H9 (cell line): ENCODE data around the gene LIF. TPM values are rescaled to one million over a fixed set of nuclear protein-coding genes. Genes with fewer than 3 reads are reported as not detected.

Source experiments
- DNase-seq: peaks from one replicate; pipeline ENCODE4 v3.0.0-alpha.2; 2017
- H2AFZ ChIP-seq: one replicate; pipeline ENCODE4 v1.6.1; 2013; ENCODE audit warnings: mild to moderate bottlenecking, low read length, control low read depth, moderate library complexity
- H2AK5ac ChIP-seq: 2 replicates; pipeline ENCODE4 v1.6.1; 2013; ENCODE audit warnings: low read length, control low read depth, mixed read lengths; ENCODE audit not compliant: insufficient read length
- H2BK120ac ChIP-seq: one replicate; pipeline ENCODE4 v1.6.1; 2013; ENCODE audit warnings: low read depth, mild to moderate bottlenecking, low read length, control low read depth, inconsistent platforms; ENCODE audit not compliant: poor library complexity, severe bottlenecking
- H2BK12ac ChIP-seq: 2 replicates; pipeline ENCODE4 v1.6.1; 2013; ENCODE audit warnings: low read length, control low read depth, mixed read lengths, low read depth; ENCODE audit not compliant: insufficient read length
- H2BK15ac ChIP-seq: 2 replicates; pipeline ENCODE4 v1.6.1; 2013; ENCODE audit warnings: low read depth, low read length, control low read depth
- H2BK20ac ChIP-seq: one replicate; pipeline ENCODE4 v1.6.1; 2013; ENCODE audit warnings: low read depth, mild to moderate bottlenecking, low read length, control low read depth, inconsistent platforms; ENCODE audit not compliant: poor library complexity, severe bottlenecking
- H2BK5ac ChIP-seq: 2 replicates; pipeline ENCODE4 v1.6.1; 2013; ENCODE audit warnings: low read length, control low read depth, mixed read lengths; ENCODE audit not compliant: insufficient read length
- H3K14ac ChIP-seq: 2 replicates; pipeline ENCODE4 v1.6.1; 2013; ENCODE audit warnings: low read length, control low read depth; ENCODE audit not compliant: insufficient read depth
- H3K18ac ChIP-seq: 2 replicates; pipeline ENCODE4 v1.6.1; 2013; ENCODE audit warnings: low read depth, mild to moderate bottlenecking, mixed read lengths, low read length, control low read depth; ENCODE audit not compliant: insufficient read length
- H3K23ac ChIP-seq: 2 replicates; pipeline ENCODE4 v1.6.1; 2013; ENCODE audit warnings: low read length, control low read depth, mixed read lengths, low read depth; ENCODE audit not compliant: insufficient read length
- H3K23me2 ChIP-seq: 2 replicates; pipeline ENCODE4 v1.6.1; 2013; ENCODE audit warnings: low read depth, mild to moderate bottlenecking, mixed read lengths, low read length, control low read depth; ENCODE audit not compliant: insufficient read length, poor library complexity, severe bottlenecking
- H3K27ac ChIP-seq: 2 replicates; pipeline ENCODE4 v1.5.1; 2013; ENCODE audit warnings: low read length, control low read depth, mixed read lengths, low read depth; ENCODE audit not compliant: insufficient read length
- H3K27me3 ChIP-seq: 2 replicates; pipeline ENCODE4 v1.6.1; 2013; ENCODE audit warnings: low read length, control low read depth, inconsistent platforms; ENCODE audit not compliant: insufficient read depth
- H3K4ac ChIP-seq: 2 replicates; pipeline ENCODE4 v1.6.1; 2013; ENCODE audit warnings: low read depth, mild to moderate bottlenecking, control low read depth, inconsistent platforms, low read length, moderate library complexity
- H3K4me1 ChIP-seq: 2 replicates; pipeline ENCODE4 v1.6.1; 2013; ENCODE audit warnings: low read length, control low read depth, inconsistent platforms; ENCODE audit not compliant: insufficient read depth
- H3K4me2 ChIP-seq: 2 replicates; pipeline ENCODE4 v1.6.1; 2013; ENCODE audit warnings: low read length, control low read depth, mixed read lengths; ENCODE audit not compliant: insufficient read length, insufficient read depth
- H3K56ac ChIP-seq: 2 replicates; pipeline ENCODE4 v1.6.1; 2013; ENCODE audit warnings: low read depth, mild to moderate bottlenecking, mixed read lengths, low read length, control low read depth; ENCODE audit not compliant: insufficient read length
- H3K79me1 ChIP-seq: 2 replicates; pipeline ENCODE4 v1.6.1; 2013; ENCODE audit warnings: low read depth, mild to moderate bottlenecking, moderate library complexity, low read length, control low read depth, inconsistent platforms; ENCODE audit not compliant: insufficient read depth, poor library complexity, severe bottlenecking
- H3K79me2 ChIP-seq: 2 replicates; pipeline ENCODE4 v1.6.1; 2013; ENCODE audit warnings: low read length, control low read depth, inconsistent platforms; ENCODE audit not compliant: insufficient read depth
- H3K9ac ChIP-seq: 2 replicates; pipeline ENCODE4 v1.6.1; 2013; ENCODE audit warnings: low read length, control low read depth, mixed read lengths; ENCODE audit not compliant: insufficient read length; ENCODE audit errors: extremely low read depth
- H3K9me3 ChIP-seq: one replicate; pipeline ENCODE4 v1.6.1; 2013; ENCODE audit warnings: low read depth, low read length, inconsistent platforms; ENCODE audit not compliant: control insufficient read depth
- H3T11ph ChIP-seq: one replicate; pipeline ENCODE4 v1.6.1; 2013; ENCODE audit warnings: mild to moderate bottlenecking, low read length, control low read depth, inconsistent platforms
- H4K20me1 ChIP-seq: one replicate; pipeline ENCODE4 v1.6.1; 2013; ENCODE audit not compliant: control insufficient read depth, insufficient read length, insufficient read depth
- H4K5ac ChIP-seq: 2 replicates; pipeline ENCODE4 v1.6.1; 2013; ENCODE audit warnings: low read depth, mild to moderate bottlenecking, mixed read lengths, low read length, control low read depth; ENCODE audit not compliant: insufficient read length
- H4K8ac ChIP-seq: replicated peaks from 2 replicates; pipeline ENCODE4 v1.6.1; 2013; ENCODE audit warnings: low read length, control low read depth, mixed read lengths, low read depth; ENCODE audit not compliant: insufficient read length
- H4K91ac ChIP-seq: 2 replicates; pipeline ENCODE4 v1.6.1; 2013; ENCODE audit warnings: low read depth, mild to moderate bottlenecking, moderate library complexity, mixed read lengths, low read length, control low read depth; ENCODE audit not compliant: insufficient read length
- H3K27ac Mint-ChIP-seq, 3 experiments: 2 replicates in 2 of 3; 3 replicates in 1 of 3; pipeline ENCODE4 v1.8.0; 2020 to 2021; ENCODE audit warnings: mixed read lengths in 3 of 3, mild to moderate bottlenecking in 1 of 3, moderate library complexity in 1 of 3
- H3K27me3 Mint-ChIP-seq: 2 replicates; pipeline ENCODE4 v1.8.0; 2021; ENCODE audit warnings: low read depth, mild to moderate bottlenecking, moderate library complexity, mixed read lengths
- H3K36me3 Mint-ChIP-seq, 3 experiments: 2 replicates in 2 of 3; 3 replicates in 1 of 3; pipeline ENCODE4 v1.8.0; 2020 to 2021; ENCODE audit warnings: low read depth in 3 of 3, mixed read lengths in 3 of 3; ENCODE audit not compliant: insufficient read depth in 1 of 3
- H3K4me1 Mint-ChIP-seq, 2 experiments: 2 replicates each; pipeline ENCODE4 v1.8.0; 2020; ENCODE audit warnings: mixed read lengths in 2 of 2
- H3K4me3 Mint-ChIP-seq, 2 experiments: 2 replicates in 1 of 2; 3 replicates in 1 of 2; pipeline ENCODE4 v1.8.0; 2020 to 2021; ENCODE audit warnings: mild to moderate bottlenecking in 2 of 2, mixed read lengths in 2 of 2, moderate library complexity in 1 of 2
- H3K9me3 Mint-ChIP-seq, 2 experiments: 2 replicates in 1 of 2; 3 replicates in 1 of 2; pipeline ENCODE4 v1.8.0; 2020; ENCODE audit warnings: mild to moderate bottlenecking in 2 of 2, mixed read lengths in 2 of 2, moderate library complexity in 1 of 2
- WGBS: extraction: QIAGEN DNeasy Blood & Tissue Kit; methylation state at CpG from one replicate; pipeline ENCODE4 v1.1.7; 2013; ENCODE audit warnings: missing lambda C conversion rate, low lambda C conversion rate, mixed read lengths; ENCODE audit not compliant: insufficient read length; ENCODE audit errors: extremely low coverage; 5-methylcytosine and 5-hydroxymethylcytosine counted together
- total RNA-seq: library from RNA; stranded (reverse); gene quantifications from 2 replicates; pipeline ENCODE4 v1.2.1, GENCODE V29; 2021
- TF ChIP-seq, protein P1 (sequence below): fragments of 200-600 bp; sonication (generic); conservative IDR thresholded peaks from 3 replicates; pipeline ENCODE4 v1.8.0; 2021; ENCODE audit warnings: antibody characterized with exemption, mild to moderate bottlenecking

The LIF gene
- total RNA-seq, 1 experiment from 2014 or later, result 6.1 TPM

DNA sequence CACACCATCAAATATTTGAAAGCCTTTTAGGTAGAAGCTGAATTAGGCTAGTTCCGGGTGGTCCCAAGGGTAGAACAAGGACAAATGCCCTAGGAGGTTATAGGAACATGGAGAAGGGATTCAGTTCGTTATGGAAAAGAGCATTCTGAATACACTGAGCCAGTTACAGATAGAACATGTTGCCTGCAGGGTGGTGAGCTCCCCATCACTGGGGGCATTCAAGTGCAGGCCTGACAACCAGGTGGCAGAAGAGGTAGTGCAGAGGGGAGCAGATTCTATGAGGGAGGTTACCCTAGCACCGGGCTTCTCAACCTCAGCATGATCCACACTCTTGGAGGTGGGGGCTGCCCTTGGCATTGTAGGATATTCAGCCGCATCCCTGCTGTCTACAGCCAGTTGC, 24.2 kb downstream of the LIF start:
- peaks cover 10% of the 10 kb centered on the region for H3K27me3 Mint-ChIP-seq
- no peaks in the 10 kb centered on the region for H3K27me3 ChIP-seq
- no peak overlapping the region for H3T11ph ChIP-seq
- no peak overlapping the region for H3K27ac ChIP-seq
- H3K9me3 Mint-ChIP-seq, result no peaks in the 10 kb centered on the region
- no peaks in the 10 kb centered on the region for H3K4me1 ChIP-seq
- H2AK5ac ChIP-seq, result no peak overlapping the region
- no peak overlapping the region for H3K56ac ChIP-seq
- H4K5ac ChIP-seq, result no peak overlapping the region
- WGBS, result no CpG with 5 or more reads among the region's 4 CpGs
- no peak for DNase-seq
- H3K79me2 ChIP-seq, result no peaks in the 10 kb centered on the region
- no peaks in the 10 kb centered on the region for H3K79me1 ChIP-seq
- no peak overlapping the region for H3K4ac ChIP-seq
- no peak overlapping the region for H2BK12ac ChIP-seq
- H2BK20ac ChIP-seq, result no peak overlapping the region
- H3K23ac ChIP-seq, result no peak overlapping the region
- no peak overlapping the region for H4K8ac ChIP-seq
- H3K4me3 Mint-ChIP-seq, result no peak overlapping the region
- no peak overlapping the region for H2AFZ ChIP-seq
- H2BK15ac ChIP-seq, result no peak overlapping the region
- H3K23me2 ChIP-seq, result no peaks in the 10 kb centered on the region
- peaks cover 3 to 7% of the 10 kb centered on the region in 2 experiments; a peak in 3 of 4 replicates for H3K4me1 Mint-ChIP-seq
- H3K9me3 ChIP-seq, result no peaks in the 10 kb centered on the region
- H3K36me3 Mint-ChIP-seq, result no peaks in the 10 kb centered on the region
- TF ChIP-seq, protein P1, sequence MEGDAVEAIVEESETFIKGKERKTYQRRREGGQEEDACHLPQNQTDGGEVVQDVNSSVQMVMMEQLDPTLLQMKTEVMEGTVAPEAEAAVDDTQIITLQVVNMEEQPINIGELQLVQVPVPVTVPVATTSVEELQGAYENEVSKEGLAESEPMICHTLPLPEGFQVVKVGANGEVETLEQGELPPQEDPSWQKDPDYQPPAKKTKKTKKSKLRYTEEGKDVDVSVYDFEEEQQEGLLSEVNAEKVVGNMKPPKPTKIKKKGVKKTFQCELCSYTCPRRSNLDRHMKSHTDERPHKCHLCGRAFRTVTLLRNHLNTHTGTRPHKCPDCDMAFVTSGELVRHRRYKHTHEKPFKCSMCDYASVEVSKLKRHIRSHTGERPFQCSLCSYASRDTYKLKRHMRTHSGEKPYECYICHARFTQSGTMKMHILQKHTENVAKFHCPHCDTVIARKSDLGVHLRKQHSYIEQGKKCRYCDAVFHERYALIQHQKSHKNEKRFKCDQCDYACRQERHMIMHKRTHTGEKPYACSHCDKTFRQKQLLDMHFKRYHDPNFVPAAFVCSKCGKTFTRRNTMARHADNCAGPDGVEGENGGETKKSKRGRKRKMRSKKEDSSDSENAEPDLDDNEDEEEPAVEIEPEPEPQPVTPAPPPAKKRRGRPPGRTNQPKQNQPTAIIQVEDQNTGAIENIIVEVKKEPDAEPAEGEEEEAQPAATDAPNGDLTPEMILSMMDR, result no peak
- no peak overlapping the region for H3K14ac ChIP-seq
- H2BK120ac ChIP-seq, result no peak overlapping the region
- H2BK5ac ChIP-seq, result no peak overlapping the region
- H3K9ac ChIP-seq, result no peak overlapping the region
- no peak overlapping the region for H3K18ac ChIP-seq
- H3K27ac Mint-ChIP-seq, result no peak overlapping the region
- H4K20me1 ChIP-seq, result no peaks in the 10 kb centered on the region
- no peak overlapping the region for H3K4me2 ChIP-seq
- no peak overlapping the region for H4K91ac ChIP-seq
